CD14-positive monocyte (primary cell): Measurements from ENCODE around the gene TJAP1. TPM values are rescaled to one million over a fixed set of nuclear protein-coding genes. Genes with fewer than 3 reads are reported as not detected.

ENCODE experiments used
- DNase-seq, 3 donors: peaks; one replicate each; pipeline ENCODE4 v3.0.0-alpha.2; 2011 to 2022
- H2AFZ ChIP-seq: 2 replicates; pipeline ENCODE4 v1.6.0; 2012; ENCODE audit warnings: mild to moderate bottlenecking, low read depth, low read length, inconsistent platforms; ENCODE audit not compliant: insufficient read depth, poor library complexity, severe bottlenecking
- H3K27ac ChIP-seq, 2 donors: 1 replicate in 1 of 2; 2 replicates in 1 of 2; pipeline ENCODE4 v1.5.1; 2012 to 2013; ENCODE audit warnings: low read length in 2 of 2, control low read depth in 1 of 2, inconsistent platforms in 1 of 2, low read depth in 1 of 2, mild to moderate bottlenecking in 1 of 2
- H3K27me3 ChIP-seq, 2 donors: one replicate each; pipeline versions ENCODE4 v1.6.0 to v1.6.1; 2011 to 2013; ENCODE audit warnings: low read length in 2 of 2; ENCODE audit not compliant: control insufficient read depth in 2 of 2, insufficient read depth in 2 of 2
- H3K36me3 ChIP-seq, 2 donors: replicated peaks in 1 of 2; 1 replicate in 1 of 2; 2 replicates in 1 of 2; pipeline versions ENCODE4 v1.5.1 to v1.6.1; 2012 to 2013; ENCODE audit warnings: low read length in 2 of 2, control low read depth in 1 of 2, inconsistent platforms in 1 of 2, mild to moderate bottlenecking in 1 of 2; ENCODE audit not compliant: insufficient read depth in 2 of 2, control insufficient read depth in 1 of 2
- H3K4me1 ChIP-seq, 2 donors: 1 replicate in 1 of 2; 2 replicates in 1 of 2; pipeline versions ENCODE4 v1.5.1 to v1.6.1; 2012 to 2013; ENCODE audit warnings: low read length in 2 of 2, control low read depth in 1 of 2, inconsistent platforms in 1 of 2, mild to moderate bottlenecking in 1 of 2, moderate library complexity in 1 of 2; ENCODE audit not compliant: insufficient read depth in 2 of 2, control insufficient read depth in 1 of 2
- H3K4me2 ChIP-seq: replicated peaks from 2 replicates; pipeline ENCODE3; 2012; ENCODE audit warnings: low read length, moderate library complexity, mild to moderate bottlenecking; ENCODE audit not compliant: poor library complexity, severe bottlenecking; ENCODE audit errors: extremely low read depth
- H3K4me3 ChIP-seq, 3 experiments: fragments of 200-600 bp in 1 of 3; sonication (generic) in 1 of 3; replicated peaks in 1 of 3; 1 replicate in 2 of 3; 2 replicates in 1 of 3; pipeline ENCODE4 v1.5.1; 2011 to 2013; ENCODE audit warnings: low read length in 3 of 3, mild to moderate bottlenecking in 3 of 3, control low read depth in 2 of 3, low read depth in 2 of 3, inconsistent platforms in 1 of 3, moderate library complexity in 1 of 3
- H3K79me2 ChIP-seq: 2 replicates; pipeline ENCODE4 v1.6.0; 2012; ENCODE audit warnings: mild to moderate bottlenecking, control low read depth, inconsistent platforms, low read length, moderate library complexity; ENCODE audit not compliant: insufficient read depth
- H3K9ac ChIP-seq: 2 replicates; pipeline ENCODE4 v1.6.0; 2017; ENCODE audit warnings: low read length, mild to moderate bottlenecking; ENCODE audit not compliant: insufficient read depth, poor library complexity, severe bottlenecking
- H3K9me3 ChIP-seq, 2 donors: replicated peaks in 1 of 2; 1 replicate in 1 of 2; 2 replicates in 1 of 2; pipeline versions ENCODE4 v1.5.1 to v1.6.1; 2012 to 2013; ENCODE audit warnings: low read length in 2 of 2, control low read depth in 1 of 2; ENCODE audit not compliant: control insufficient read depth in 1 of 2, insufficient read depth in 1 of 2
- H4K20me1 ChIP-seq: 2 replicates; pipeline ENCODE4 v1.6.0; 2012; ENCODE audit warnings: mild to moderate bottlenecking, low read length, control low read depth, moderate library complexity; ENCODE audit not compliant: insufficient read depth
- H3K27ac Mint-ChIP-seq, 7 donors: one replicate each; pipeline ENCODE4 v1.8.0; 2020; ENCODE audit warnings: mild to moderate bottlenecking in 7 of 7, mixed read lengths in 7 of 7, moderate library complexity in 6 of 7, inconsistent platforms in 2 of 7
- H3K27me3 Mint-ChIP-seq, 3 donors: one replicate each; pipeline ENCODE4 v1.8.0; 2021 to 2022; ENCODE audit warnings: low read depth in 3 of 3, mild to moderate bottlenecking in 3 of 3, mixed read lengths in 3 of 3, moderate library complexity in 3 of 3, inconsistent platforms in 1 of 3
- H3K36me3 Mint-ChIP-seq, 2 donors: one replicate each; pipeline ENCODE4 v1.8.0; 2020; ENCODE audit warnings: mixed read lengths in 2 of 2, inconsistent platforms in 1 of 2, mild to moderate bottlenecking in 1 of 2
- H3K4me1 Mint-ChIP-seq: one replicate; pipeline ENCODE4 v1.8.0; 2020; ENCODE audit warnings: mild to moderate bottlenecking, mixed read lengths
- H3K4me3 Mint-ChIP-seq, 2 donors: one replicate each; pipeline ENCODE4 v1.8.0; 2020; ENCODE audit warnings: mild to moderate bottlenecking in 2 of 2, mixed read lengths in 2 of 2, moderate library complexity in 1 of 2
- H3K9me3 Mint-ChIP-seq, 7 donors: one replicate each; pipeline ENCODE4 v1.8.0; 2020 to 2022; ENCODE audit warnings: mixed read lengths in 7 of 7, mild to moderate bottlenecking in 6 of 7, moderate library complexity in 6 of 7, inconsistent platforms in 2 of 7
- CTCF ChIP-seq: fragments of 200-600 bp; IDR thresholded peaks from one replicate; pipeline ENCODE4 v1.8.0; 2022; ENCODE audit warnings: antibody characterized with exemption, mild to moderate bottlenecking
- WGBS: methylation state at CpG from one replicate; pipeline ENCODE4 v1.1.5; 2013; ENCODE audit warnings: missing lambda C conversion rate; ENCODE audit not compliant: insufficient coverage; 5-methylcytosine and 5-hydroxymethylcytosine counted together
- intact Hi-C, 2 donors: fragments of 100-400 bp; cut with micrococcal nuclease; formaldehyde crosslinking; loops; one replicate each; pipeline versions ENCODE4 v1.15.0 to v1.15.1; 2023
- polyA plus RNA-seq, 3 donors: library from polyadenylated mRNA; depleted of rRNA in 1 of 3; unstranded in 2 of 3; stranded (reverse) in 1 of 3; fragments of 300-500 nt in 2 of 3; fragments of >200 nt in 1 of 3; fragmentation: Illumina TruSeq in 2 of 3; gene quantifications; 1 replicate in 2 of 3; 2 replicates in 1 of 3; pipeline ENCODE4 v1.2.3, GENCODE V29; 2012 to 2021

The TJAP1 gene
- polyA plus RNA-seq, 3 donors: 3.2 to 43.4 (median 3.2) TPM

- H3K4me3 ChIP-seq: no peak overlapping the region
- peaks cover 0 to 15% of the 10 kb centered on the region in 2 donors for H3K36me3 ChIP-seq
- Mint-ChIP-seq H3K4me1 (peaks cover 25% of the 10 kb centered on the region), H3K27me3 (peaks cover 0 to 1% (median 0%) of the 10 kb centered on the region in 3 donors), H3K4me3 (no peak overlapping the region), H3K36me3 (peaks cover 22 to 31% of the 10 kb centered on the region in 2 donors), H3K9me3 (no peaks in the 10 kb centered on the region), H3K27ac (peak overlapping the region in 1 of 7 donors; percentile 71)
- no peaks in the 10 kb centered on the region for H3K27me3 ChIP-seq
- peaks cover 13 to 17% of the 10 kb centered on the region in 2 donors for H3K4me1 ChIP-seq
- H3K9me3 ChIP-seq: no peaks in the 10 kb centered on the region
- peaks cover 16% of the 10 kb centered on the region for H4K20me1 ChIP-seq
- peak overlapping the region in 1 of 2 donors; percentile 7 for H3K27ac ChIP-seq
- no peak for DNase-seq
- intact Hi-C loops: no loop called here
- no peak overlapping the region for H3K9ac ChIP-seq
- no peak overlapping the region for H3K4me2 ChIP-seq
- H2AFZ ChIP-seq: no peak overlapping the region
- 86% methylated on average over 4 of the region's 11 CpGs for WGBS
- TF ChIP-seq CTCF: no peak
- peaks cover 72% of the 10 kb centered on the region for H3K79me2 ChIP-seq
Observed at GRCh38 chr6:43481591-43482236, 4.3 kb downstream of the TJAP1 start.

- no peak for TF ChIP-seq CTCF
- Mint-ChIP-seq H3K4me1 (no peaks in the 10 kb centered on the region), H3K4me3 (peak overlapping the region in 1 of 2 donors; percentile 3), H3K27ac (peak overlapping the region in 3 of 7 donors; percentile 14 to 37 (median 34)), H3K9me3 (no peaks in the 10 kb centered on the region), H3K36me3 (peaks cover 26 to 52% of the 10 kb centered on the region in 2 donors), H3K27me3 (no peaks in the 10 kb centered on the region)
- Histone ChIP-seq H3K79me2 (peaks cover 10% of the 10 kb centered on the region), H2AFZ (no peak overlapping the region), H3K4me1 (no peaks in the 10 kb centered on the region), H4K20me1 (peaks cover 56% of the 10 kb centered on the region), H3K27ac (no peak overlapping the region), H3K9ac (no peak overlapping the region), H3K4me2 (no peak overlapping the region), H3K27me3 (no peaks in the 10 kb centered on the region), H3K9me3 (no peaks in the 10 kb centered on the region), H3K4me3 (no peak overlapping the region), H3K36me3 (peaks cover 17 to 64% of the 10 kb centered on the region in 2 donors)
- no peak for DNase-seq
- 89% methylated on average over 2 of the region's 4 CpGs for WGBS
- intact Hi-C loops: no loop called here
Observed at GRCh38 chr6:43488667-43489276, 11.4 kb downstream of the TJAP1 start.
